ENCODE results near the gene TRIM60. TPM values are rescaled to one million over a fixed set of nuclear protein-coding genes. Genes with fewer than 3 reads are reported as not detected.
A peak's percentile ranks its signal among the peaks of the same experiment; 100 is the strongest.
"Not testable (repeated sequence)": the region's sequence is repeated elsewhere in the genome, so short reads cannot be mapped to it uniquely, and the experiment has no call there.

TRIM60 gene
- total RNA-seq (2014; rRNA removed; shearing (Covaris generic)), result not detected in 2 replicates

- DNase-seq (ENCODE audit: low spot score), result no peak
Observed at GRCh38 chr4:165031436-165032211, at the start of gene TRIM60. Gene TRIM60 (plus strand): TSS chr4:165031999. CDS start chr4:165040073, 8,074 bp downstream.

- no peak for DNase-seq (ENCODE audit: low spot score)
Observed at GRCh38 chr4:164989471-164989870, 42.3 kb upstream of the TRIM60 start.

GRCh38 chr4:164990786-164991185, 41.0 kb upstream of the TRIM60 start:
- DNase-seq (ENCODE audit: low spot score), result not testable (repeated sequence)

- DNase-seq (ENCODE audit: low spot score), result not testable (repeated sequence)
Observed at GRCh38 chr4:164996123-164996522, 35.7 kb upstream of the TRIM60 start.

GRCh38 chr4:164997324-164997723, 34.5 kb upstream of the TRIM60 start:
- DNase-seq (ENCODE audit: low spot score), result peak; percentile 14

GRCh38 chr4:164997941-164998340, 33.9 kb upstream of the TRIM60 start:
- no peak for DNase-seq (ENCODE audit: low spot score)

- not testable (repeated sequence) for DNase-seq (ENCODE audit: low spot score)
Observed at GRCh38 chr4:164998526-164999080, 33.2 kb upstream of the TRIM60 start.

GRCh38 chr4:165001957-165002356, 29.8 kb upstream of the TRIM60 start:
- DNase-seq (ENCODE audit: low spot score), result not testable (repeated sequence)

- no peak for DNase-seq (ENCODE audit: low spot score)
Observed at GRCh38 chr4:165005352-165005925, 26.4 kb upstream of the TRIM60 start.

GRCh38 chr4:165006456-165006855, 25.3 kb upstream of the TRIM60 start:
- no peak for DNase-seq (ENCODE audit: low spot score)

- DNase-seq (ENCODE audit: low spot score), result no peak
Observed at GRCh38 chr4:165006886-165007285, 24.9 kb upstream of the TRIM60 start.

- no peak for DNase-seq (ENCODE audit: low spot score)
Observed at GRCh38 chr4:165009493-165010227, 22.1 kb upstream of the TRIM60 start.

- DNase-seq (ENCODE audit: low spot score), result no peak
Observed at GRCh38 chr4:165010487-165010886, 21.3 kb upstream of the TRIM60 start.

GRCh38 chr4:165010991-165011390, 20.8 kb upstream of the TRIM60 start:
- DNase-seq (ENCODE audit: low spot score), result no peak

- no peak for DNase-seq (ENCODE audit: low spot score)
Observed at GRCh38 chr4:165011403-165011802, 20.4 kb upstream of the TRIM60 start.

- no peak for DNase-seq (ENCODE audit: low spot score)
Observed at GRCh38 chr4:165013691-165014090, 18.1 kb upstream of the TRIM60 start.

- DNase-seq (ENCODE audit: low spot score), result peak; percentile 48
Observed at GRCh38 chr4:165016971-165017370, 14.8 kb upstream of the TRIM60 start.

GRCh38 chr4:165019995-165020394, 11.8 kb upstream of the TRIM60 start:
- DNase-seq (ENCODE audit: low spot score), result not testable (repeated sequence)

- DNase-seq (ENCODE audit: low spot score), result not testable (repeated sequence)
Observed at GRCh38 chr4:165025782-165026181, 6.0 kb upstream of the TRIM60 start.

GRCh38 chr4:165027762-165028402, 3.9 kb upstream of the TRIM60 start:
- DNase-seq (ENCODE audit: low spot score), result no peak

GRCh38 chr4:165048170-165048569, 16.4 kb downstream of the TRIM60 start:
- DNase-seq (ENCODE audit: low spot score), result no peak

GRCh38 chr4:165052627-165053026, 20.8 kb downstream of the TRIM60 start:
- no peak for DNase-seq (ENCODE audit: low spot score)

All from HT-29 (cell line).